A172 (cell line): ENCODE measurements around the gene ESRRA. TPM values are rescaled to one million over a fixed set of nuclear protein-coding genes. Genes with fewer than 3 reads are reported as not detected.
A peak's percentile ranks its signal among the peaks of the same experiment; 100 is the strongest.
"Not testable (repeated sequence)": the region's sequence is repeated elsewhere in the genome, so short reads cannot be mapped to it uniquely, and the experiment has no call there.

Source experiments
- DNase-seq: peaks from one replicate; pipeline ENCODE4 v3.0.0-alpha.2; 2015; ENCODE audit warnings: low spot score
- total RNA-seq: library from RNA; depleted of rRNA; stranded (reverse); fragments of >200 nt; shearing (Covaris generic); gene quantifications from 2 replicates; pipeline ENCODE4 v1.2.3, GENCODE V29; 2014

The ESRRA gene
- total RNA-seq, 1 experiment from 2014 or later, result 30.4 TPM

DNA sequence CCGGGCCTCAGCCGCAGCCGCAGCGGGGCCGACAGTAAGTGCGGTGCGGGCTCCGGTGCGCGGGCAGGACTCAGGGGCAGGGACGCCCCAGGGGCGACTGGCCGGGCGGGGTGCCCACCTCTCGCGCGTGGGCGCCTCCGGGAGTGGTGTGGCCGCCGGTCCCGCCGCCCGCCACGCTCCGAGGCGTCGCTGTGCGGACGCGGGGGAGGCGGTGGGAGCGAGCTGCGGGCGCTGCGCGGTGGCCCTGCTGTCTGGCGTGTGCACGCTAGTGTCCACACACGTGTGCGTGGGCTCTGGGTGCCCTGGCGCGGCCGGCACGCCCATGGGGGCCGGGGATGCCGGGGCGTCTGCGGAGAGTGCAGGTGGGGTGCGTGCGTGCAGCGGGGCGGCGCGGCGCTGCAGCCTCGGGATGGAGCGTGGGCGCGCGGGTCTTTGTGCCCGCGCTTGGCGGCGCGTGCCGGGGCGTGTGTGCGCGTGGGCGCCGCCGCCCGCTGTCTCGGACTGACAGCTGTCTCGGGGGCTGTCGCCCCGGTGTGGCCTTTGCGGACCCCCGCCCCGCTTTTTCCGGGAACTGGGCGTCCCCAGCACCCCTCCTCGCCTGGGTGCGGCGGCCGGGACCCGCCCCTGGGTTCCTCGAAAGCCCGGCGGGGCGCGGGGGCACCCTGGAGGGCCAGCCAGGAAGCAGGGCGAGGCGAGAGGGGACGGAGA, 13.4 kb upstream of the ESRRA start:
- DNase-seq, result no peak

DNA sequence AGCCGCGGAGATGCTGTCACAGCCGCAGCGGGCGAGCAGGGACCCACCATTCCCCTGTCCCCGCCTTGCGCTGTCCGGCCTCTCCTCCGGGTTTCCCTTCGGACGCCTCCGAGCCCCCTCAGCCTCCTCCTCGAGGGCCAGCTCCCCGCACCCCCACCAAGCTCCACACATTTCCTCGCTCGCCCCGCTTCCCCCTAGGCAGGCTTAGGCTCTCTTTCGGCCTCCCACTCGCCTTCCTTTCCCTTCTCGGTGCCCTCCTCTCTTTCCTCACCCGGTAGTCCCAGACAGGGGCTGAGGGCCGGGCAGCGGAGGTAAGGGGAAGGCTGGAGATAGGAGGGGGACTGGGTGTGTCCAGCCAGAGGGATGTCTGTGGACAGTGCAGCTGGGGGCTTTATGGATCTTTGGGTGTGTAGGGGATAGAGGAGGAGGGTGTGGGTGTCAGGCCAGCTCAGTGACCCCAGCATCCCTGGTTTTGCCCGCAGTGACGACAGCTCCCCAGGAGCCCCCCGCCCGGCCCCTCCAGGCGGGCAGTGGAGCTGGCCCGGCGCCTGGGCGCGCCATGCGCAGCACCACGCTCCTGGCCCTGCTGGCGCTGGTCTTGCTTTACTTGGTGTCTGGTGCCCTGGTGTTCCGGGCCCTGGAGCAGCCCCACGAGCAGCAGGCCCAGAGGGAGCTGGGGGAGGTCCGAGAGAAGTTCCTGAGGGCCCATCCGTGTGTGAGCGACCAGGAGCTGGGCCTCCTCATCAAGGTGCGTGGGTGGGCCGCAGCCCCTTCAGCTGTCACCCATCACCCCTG, 12.7 kb upstream of the ESRRA start:
- no peak for DNase-seq

DNA sequence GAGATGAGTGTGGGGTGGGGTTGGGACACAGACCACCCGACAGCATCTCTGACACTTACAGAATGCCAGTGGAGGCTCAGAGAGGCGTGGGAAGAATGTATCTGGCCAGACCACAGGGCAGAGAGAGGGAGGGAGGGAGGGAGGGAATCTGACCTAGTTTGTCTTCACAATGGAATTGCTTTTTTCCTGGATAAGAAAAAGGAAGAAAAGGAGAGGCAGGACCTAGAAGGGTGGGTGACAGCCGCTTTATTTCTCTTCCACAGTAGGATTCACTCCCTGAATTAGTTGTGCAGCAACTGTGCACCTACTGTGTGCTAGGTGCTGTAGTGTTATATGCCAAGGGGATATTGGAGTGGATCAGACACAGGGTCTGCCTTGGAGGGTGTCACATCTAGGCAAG, 10.6 kb upstream of the ESRRA start:
- DNase-seq, result no peak

DNA sequence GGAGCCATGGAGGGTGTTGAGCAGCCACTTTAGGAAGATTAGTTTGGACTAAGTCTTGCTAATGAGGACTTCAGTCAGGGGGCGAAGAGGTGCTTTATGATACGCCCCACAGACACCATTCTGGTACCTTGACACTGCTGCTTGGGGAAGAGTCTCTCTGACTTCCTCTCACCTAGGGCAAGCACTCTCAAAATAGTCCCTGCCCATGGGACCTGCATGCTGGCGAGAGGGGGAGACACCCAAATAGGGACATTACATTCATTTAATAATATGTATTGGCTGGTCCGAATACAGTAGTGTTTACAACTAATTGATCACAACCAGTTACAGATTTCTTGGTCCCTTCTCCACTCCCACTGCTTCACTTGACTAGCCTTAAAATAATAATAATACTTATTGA, 9.6 kb upstream of the ESRRA start:
- no peak for DNase-seq

DNA sequence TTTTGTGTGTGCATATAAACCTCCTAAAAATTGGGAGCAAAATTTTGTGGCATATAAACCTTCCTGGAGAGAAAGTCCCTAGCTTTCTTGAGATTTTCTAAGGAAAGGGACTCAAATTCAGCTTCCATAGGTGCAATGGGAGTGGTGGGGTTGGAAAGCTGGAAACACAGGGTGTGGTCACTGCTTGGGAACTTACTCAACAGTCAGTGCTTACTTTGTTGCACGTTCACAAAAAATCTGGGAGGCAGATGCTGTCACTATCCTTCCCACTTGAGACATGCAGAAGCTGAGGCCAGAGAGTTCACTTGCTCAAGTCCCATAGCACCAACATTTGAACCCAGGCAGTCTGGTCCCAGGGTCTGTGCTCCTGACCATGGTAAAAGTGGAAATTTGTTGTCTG, 9.1 kb upstream of the ESRRA start:
- DNase-seq, result no peak

DNA sequence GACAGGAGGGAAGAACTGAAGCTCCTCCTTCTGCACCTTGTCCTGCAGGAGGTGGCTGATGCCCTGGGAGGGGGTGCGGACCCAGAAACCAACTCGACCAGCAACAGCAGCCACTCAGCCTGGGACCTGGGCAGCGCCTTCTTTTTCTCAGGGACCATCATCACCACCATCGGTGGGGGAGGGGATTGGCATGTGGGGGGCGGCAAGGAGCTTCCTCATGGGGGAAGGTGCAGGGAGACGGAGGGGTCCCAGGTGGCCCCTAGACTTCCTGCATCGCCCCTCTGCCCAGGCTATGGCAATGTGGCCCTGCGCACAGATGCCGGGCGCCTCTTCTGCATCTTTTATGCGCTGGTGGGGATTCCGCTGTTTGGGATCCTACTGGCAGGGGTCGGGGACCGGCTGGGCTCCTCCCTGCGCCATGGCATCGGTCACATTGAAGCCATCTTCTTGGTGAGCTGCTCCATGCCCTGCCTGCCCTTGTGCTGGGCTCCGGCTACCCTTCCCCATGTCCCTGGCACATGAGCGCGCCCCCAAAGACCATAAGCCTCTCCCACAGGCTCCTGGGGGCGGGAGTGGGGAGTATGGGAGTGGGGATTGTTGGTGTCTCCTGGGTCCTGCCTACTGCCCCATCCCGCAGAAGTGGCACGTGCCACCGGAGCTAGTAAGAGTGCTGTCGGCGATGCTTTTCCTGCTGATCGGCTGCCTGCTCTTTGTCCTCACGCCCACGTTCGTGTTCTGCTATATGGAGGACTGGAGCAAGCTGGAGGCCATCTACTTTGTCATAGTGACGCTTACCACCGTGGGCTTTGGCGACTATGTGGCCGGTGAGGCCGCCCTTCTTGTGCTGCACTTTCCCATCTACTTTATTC, 8.3 kb upstream of the ESRRA start:
- DNase-seq, result no peak

DNA sequence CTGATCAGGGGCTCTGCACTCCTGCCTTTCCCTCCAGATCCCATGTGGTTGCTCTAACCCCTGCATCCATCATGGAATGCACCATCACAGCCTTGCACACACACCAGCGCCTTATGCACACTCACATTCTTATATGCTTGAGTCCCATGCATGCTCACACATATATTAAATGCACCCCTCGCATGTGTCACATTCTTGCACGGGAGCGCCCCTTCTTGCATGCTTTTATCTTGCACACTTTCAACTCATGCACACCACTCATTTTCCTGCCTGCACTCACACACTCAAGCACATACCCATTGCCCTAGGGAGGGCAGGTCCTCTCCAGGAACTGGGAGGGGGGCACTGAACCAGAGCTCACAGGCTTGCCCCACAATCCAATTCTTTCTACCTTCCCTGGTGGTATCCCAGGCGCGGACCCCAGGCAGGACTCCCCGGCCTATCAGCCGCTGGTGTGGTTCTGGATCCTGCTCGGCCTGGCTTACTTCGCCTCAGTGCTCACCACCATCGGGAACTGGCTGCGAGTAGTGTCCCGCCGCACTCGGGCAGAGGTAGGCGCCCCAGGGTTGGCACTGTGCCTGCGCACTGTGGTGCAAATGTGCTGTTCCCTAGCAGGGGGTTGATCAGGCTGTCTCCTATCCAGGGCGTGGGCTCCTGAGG, 7.5 kb upstream of the ESRRA start:
- DNase-seq, result no peak

DNA sequence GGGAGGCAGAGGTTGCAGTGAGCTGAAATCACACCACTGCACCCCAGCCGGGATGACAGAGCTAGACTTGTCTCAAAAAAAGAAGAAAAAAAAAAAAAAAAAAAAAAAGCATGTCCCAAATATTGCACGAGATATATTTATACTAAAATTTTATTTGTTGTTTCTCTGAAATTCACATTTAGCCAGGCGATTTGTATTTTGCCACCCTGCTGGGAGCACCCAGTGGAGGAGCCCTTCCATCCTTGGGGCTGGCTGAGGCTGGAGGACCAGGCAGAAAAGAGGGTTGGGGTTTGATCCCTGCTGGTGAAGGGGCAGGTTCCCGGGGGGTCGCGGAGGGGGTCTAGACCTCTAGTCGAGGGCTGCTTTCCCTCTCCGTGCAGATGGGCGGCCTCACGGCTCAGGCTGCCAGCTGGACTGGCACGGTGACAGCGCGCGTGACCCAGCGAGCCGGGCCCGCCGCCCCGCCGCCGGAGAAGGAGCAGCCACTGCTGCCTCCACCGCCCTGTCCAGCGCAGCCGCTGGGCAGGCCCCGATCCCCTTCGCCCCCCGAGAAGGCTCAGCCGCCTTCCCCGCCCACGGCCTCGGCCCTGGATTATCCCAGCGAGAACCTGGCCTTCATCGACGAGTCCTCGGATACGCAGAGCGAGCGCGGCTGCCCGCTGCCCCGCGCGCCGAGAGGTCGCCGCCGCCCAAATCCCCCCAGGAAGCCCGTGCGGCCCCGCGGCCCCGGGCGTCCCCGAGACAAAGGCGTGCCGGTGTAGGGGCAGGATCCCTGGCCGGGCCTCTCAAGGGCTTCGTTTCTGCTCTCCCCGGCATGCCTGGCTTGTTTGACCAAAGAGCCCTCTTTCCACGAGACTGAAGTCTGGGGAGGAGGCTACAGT, 6.1 kb upstream of the ESRRA start:
- DNase-seq, result no peak

DNA sequence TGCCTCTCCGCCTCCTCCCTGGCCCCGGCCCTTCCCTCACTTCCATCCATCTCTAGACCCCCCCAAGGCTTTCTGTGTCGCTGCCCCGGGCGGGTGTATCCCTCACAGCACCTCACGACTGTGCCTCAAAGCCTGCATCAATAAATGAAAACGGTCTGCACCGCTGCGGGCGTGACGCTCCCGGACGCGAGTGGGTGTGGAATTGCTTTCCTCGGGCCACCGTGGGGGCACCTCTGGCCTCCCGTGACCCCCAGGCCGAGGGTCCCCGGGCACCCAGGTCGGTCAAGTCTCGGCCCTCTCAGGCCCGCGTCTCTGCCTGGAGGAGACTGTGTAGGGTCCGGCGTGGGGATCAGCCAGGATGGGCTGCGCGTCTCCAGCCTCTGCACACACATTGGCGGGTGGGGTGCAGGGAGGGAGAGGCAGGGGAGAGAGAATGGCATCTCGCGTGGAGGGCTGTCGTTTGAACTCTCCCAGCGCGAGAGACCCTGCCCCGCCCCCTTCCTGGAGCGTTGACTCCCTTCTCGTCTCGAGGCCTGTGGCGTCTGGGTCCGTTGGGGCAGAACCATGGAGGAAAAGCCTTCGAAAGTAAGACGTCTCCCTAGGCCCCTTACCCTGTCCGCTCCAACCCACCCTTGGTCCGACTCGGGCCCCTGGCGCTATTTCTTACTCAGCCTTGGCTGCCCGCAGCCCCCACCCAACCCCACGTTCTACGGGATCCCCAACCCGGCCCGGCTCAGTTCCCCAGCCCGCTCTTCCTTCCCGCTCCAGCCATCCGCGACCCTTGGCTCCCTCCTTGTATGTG, 5.3 kb upstream of the ESRRA start, which contains the start of gene CATSPERZ:
Gene CATSPERZ, plus strand, starts transcription at position 512 of the 802 bp plus-strand sequence. Its CDS starts 53 bp downstream, at position 565.
- no peak for DNase-seq

DNA sequence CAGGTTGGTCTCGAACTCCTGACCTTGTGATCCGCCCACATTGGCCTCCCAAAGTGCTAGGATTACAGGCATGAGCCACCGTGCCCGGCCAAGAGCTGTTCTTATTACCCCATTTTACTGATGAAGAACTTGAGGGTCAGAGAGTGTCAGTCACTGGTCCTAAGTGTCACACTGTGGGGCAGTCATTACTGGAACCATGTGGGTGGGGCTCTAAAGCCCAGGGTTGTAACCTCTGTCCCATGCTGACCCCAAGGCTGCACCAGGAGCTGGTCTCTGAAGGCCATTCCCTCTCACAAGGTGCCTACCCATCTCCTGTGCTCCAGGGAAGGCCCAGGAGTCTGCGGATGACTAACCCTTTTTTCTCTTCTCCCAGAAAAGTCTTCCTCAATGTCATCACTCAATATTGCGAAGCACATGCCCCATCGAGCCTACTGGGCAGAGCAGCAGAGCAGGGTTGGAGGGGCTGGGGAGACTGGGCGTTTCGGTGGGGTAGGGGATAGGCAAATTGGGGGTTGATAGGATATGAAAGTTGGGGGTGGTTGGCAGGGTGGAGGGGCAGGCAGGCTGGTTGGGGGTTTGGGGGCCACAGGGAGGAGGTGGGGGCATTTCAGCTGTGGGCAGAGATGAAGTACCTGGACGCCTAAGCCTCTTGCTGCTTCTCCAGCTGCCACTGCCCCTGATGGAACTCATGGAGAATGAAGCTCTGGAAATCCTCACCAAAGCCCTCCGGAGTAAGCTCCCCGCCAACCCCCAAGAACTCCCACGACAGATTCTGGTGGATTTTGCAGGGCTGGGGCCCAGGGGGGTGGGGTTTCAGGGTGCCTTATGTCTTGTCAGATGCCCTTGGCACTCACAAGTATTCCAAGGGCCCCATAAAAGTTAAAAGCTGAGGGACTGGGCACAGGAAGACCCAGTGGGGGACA, 2.0 kb upstream of the ESRRA start:
- DNase-seq, result no peak

DNA sequence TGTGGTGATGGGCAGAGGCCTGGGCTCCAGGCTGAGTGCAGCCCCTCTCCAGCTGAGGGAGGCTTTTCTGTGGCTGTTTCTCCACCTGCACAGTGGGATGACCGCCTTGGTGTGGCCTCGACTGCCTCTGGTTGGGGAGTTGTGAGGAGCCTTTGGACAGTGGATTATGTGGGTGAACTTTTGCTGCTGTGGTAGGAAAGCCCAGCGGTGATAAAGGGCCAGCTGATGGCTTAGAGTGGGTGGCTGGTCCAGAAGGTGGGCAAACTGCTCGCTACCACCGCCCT, 1.4 kb upstream of the ESRRA start:
- no peak for DNase-seq

DNA sequence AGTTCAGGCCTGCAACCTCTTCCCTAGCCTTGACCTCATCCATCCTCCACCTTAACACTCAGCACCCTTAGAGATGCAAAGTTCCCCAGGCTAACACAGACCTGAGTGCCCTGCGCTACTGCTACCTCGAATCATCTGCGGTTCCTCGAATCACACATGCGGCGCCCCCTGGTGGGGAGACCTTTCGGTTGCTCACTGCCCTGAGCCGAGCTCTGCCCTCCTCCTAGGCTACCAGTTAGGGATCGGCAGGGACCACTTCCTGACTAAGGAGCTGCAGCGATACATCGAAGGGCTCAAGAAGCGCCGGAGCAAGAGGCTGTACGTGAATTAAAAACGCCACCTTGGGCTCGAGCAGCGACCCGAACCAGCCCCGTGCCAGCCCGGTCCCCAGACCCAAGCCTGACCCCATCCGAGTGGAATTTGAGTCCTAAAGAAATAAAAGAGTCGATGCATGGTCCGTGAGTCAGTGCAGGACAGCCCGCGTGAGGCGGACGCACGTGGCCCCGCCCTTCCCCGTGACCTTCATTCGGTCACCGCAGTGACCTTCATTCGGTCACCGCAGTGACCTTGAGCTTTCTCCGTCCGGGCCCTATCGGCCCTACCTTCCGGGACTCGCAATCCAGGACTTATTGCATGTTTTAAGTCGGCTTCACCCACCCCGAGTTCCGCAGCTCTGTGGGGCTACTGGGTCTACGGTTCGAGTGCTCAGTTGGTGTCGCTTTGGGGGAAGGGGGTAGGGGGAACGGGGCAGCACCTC, 830 bp upstream of the ESRRA start:
- peak; percentile 91 for DNase-seq

DNA sequence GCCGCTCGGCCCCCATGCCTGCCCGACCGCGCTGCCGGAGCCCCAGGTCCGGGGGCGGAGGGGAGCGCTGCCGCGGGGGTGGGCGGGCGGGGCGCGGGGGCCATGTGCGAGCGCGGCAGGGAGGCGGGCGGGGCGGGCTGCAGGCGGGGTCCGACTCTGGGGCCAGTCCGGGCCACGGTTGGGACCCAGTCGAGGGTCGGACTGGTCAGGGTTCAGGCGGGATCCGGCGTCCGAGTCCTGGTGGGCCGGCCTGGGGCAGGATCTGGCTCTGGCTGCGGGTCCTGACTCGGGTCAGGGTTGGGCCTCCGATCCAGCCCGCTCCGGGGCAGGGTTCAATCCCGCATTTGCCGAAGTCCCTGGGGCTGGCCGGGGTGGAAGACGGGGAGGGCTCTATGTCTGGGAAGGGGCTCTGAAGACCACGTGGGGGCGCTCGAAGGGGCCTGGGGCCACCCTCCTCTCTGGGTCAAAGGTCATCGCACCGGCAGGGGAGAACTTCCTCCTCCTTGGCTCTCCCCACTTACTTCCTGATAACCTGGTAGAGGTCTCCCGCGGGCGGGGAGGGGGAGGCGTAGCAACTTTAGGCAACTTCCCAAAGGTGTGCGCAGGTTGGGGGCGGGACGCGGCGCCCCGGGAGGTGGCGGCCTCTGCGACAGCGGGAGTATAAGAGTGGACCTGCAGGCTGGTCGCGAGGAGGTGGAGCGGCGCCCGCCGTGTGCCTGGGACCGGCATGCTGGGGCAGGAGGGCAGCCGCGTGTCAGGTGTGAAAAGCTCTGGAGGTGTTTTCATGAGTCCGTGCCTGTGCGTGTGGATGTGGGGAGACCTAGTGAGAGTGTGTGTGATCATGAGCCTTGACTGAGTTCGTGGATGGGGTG, 603 bp downstream of the ESRRA start:
- no peak for DNase-seq

DNA sequence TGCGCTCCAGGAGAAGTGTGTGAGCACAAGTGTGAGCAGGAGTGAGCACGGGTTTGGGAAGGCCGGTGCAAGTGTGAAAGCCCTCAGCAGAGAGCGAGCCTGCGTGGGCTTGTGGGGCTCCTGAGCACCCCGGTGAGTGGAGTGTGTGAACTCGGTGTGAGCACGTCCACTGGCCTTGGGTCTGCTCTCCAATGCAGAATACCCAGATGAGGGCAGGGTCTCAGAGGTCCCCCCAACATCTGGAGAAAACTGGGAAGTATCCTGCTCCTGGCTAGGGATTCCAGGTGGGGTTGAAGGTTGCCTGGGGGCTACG, 1.2 kb downstream of the ESRRA start:
- DNase-seq, result no peak

DNA sequence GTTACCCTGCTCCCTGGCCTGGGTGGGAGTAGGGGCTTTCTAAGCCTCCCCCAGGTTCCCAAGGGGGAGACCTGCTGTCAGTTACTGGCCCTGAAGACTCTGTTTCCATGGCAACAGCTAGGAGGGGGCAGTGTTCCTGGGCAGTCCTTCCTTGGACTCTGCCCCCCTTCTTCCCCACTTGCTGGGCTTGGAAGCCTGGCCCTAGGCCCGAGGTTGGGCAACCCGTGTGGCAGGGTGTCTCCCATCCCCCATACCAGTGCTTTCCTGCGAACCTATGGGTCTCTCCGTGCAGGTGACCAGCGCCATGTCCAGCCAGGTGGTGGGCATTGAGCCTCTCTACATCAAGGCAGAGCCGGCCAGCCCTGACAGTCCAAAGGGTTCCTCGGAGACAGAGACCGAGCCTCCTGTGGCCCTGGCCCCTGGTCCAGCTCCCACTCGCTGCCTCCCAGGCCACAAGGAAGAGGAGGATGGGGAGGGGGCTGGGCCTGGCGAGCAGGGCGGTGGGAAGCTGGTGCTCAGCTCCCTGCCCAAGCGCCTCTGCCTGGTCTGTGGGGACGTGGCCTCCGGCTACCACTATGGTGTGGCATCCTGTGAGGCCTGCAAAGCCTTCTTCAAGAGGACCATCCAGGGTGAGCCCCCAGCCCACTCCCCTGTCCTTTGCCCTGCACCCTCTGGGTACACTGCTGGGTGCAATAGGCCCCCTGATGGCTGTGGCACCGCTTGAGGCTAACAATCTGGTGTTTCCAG, 1.7 kb downstream of the ESRRA start:
- no peak for DNase-seq

DNA sequence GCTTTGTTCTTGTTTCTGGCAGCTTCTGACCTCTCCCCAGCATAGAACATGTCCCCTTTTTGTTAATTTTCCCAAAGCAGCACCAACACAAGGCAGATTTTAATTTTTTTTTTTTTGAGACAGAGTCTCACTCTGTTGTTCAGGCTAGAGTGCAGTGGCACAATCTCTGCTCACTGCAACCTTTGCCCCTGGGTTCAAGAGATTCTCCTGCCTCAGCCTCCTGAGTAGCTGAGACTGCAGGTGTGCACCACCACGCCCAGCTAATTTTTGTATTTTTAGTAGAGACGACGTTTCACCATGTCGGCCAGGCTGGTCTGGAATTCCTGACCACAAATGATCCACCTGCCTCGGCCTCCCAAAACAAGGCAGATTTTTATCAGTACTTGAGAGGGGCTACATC, 2.5 kb downstream of the ESRRA start:
- DNase-seq, result not testable (repeated sequence)

DNA sequence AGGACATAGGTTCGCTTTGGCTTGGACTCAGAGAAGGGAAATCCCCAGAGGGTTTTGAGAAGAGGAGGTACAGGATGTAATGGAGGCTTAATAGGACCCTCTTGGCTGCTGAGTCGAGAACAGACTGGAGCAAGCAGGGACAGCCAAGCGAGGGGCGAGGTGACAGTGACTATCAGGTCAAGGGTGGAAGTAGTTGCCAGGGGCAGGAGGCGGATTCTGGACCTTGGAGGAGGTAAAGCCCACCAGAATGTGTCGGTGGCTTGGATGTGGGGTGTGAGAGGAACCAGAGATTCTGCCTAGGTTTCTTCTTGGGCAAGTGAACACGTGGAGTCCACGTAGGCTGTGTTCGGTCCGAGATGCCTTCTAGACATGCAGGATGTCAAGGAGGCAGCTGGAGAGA, 7.6 kb downstream of the ESRRA start:
- DNase-seq, result no peak
